Gastroesophageal sphincter (tissue), 4 donors: ENCODE measurements around the gene TMEM170B. TPM values are rescaled to one million over a fixed set of nuclear protein-coding genes. Genes with fewer than 3 reads are reported as not detected.
A peak's percentile ranks its signal among the peaks of the same experiment; 100 is the strongest.
"Not testable (repeated sequence)": the region's sequence is repeated elsewhere in the genome, so short reads cannot be mapped to it uniquely, and the experiment has no call there.

ENCODE experiments used
- ATAC-seq: fragments of 150-250 bp; one replicate; pipeline ENCODE4 v1.9.1; 2016; ENCODE audit warnings: mild to moderate bottlenecking, moderate library complexity
- H3K27ac ChIP-seq, 4 donors: fragments of 200-600 bp; sonication (generic) in 3 of 4; 1 replicate in 3 of 4; 2 replicates in 1 of 4; pipeline ENCODE4 v1.5.1; 2016 to 2019
- H3K27me3 ChIP-seq: fragments of 200-600 bp; sonication (generic); one replicate; pipeline ENCODE4 v1.5.1; 2019
- H3K36me3 ChIP-seq, 2 donors: fragments of 200-600 bp; sonication (generic); one replicate each; pipeline ENCODE4 v1.5.1; 2019; ENCODE audit warnings: control low read depth in 1 of 2
- H3K4me1 ChIP-seq, 3 donors: fragments of 200-600 bp; sonication (generic); 1 replicate in 2 of 3; 2 replicates in 1 of 3; pipeline ENCODE4 v1.5.1; 2016 to 2019; ENCODE audit warnings: control low read depth in 2 of 3
- H3K4me3 ChIP-seq, 2 donors: fragments of 200-600 bp; sonication (generic); one replicate each; pipeline ENCODE4 v1.5.1; 2019; ENCODE audit warnings: mild to moderate bottlenecking in 1 of 2, moderate library complexity in 1 of 2
- H3K9me3 ChIP-seq, 3 donors: fragments of 200-600 bp; sonication (generic); one replicate each; pipeline ENCODE4 v1.5.1; 2017 to 2019; ENCODE audit warnings: control low read depth in 2 of 3
- CTCF ChIP-seq, 4 experiments: fragments of 200-600 bp in 2 of 4; fragments of 450-650 bp in 2 of 4; sonication (generic) in 1 of 4; IDR thresholded peaks; one replicate each; pipeline ENCODE4 v1.5.1; 2017 to 2019; ENCODE audit warnings: antibody characterized with exemption in 4 of 4, mild to moderate bottlenecking in 2 of 4, moderate library complexity in 2 of 4
- EP300 ChIP-seq: sonication (generic); formaldehyde crosslinking; IDR thresholded peaks from one replicate; pipeline ENCODE4 v1.6.1; 2017; ENCODE audit warnings: antibody characterized with exemption, mild to moderate bottlenecking
- POLR2A ChIP-seq, 2 donors: fragments of 450-650 bp; IDR thresholded peaks; one replicate each; pipeline ENCODE4 v1.6.1; 2017; ENCODE audit warnings: antibody characterized with exemption in 2 of 2, mild to moderate bottlenecking in 2 of 2, moderate library complexity in 1 of 2
- POLR2AphosphoS5 ChIP-seq: sonication (generic); formaldehyde crosslinking; IDR thresholded peaks from one replicate; pipeline ENCODE4 v1.6.1; 2017; ENCODE audit warnings: antibody characterized with exemption
- WGBS, 2 donors: methylation state at CpG; one replicate each; pipeline ENCODE4 v1.1.5; 2018; ENCODE audit warnings: low coverage in 1 of 2; 5-methylcytosine and 5-hydroxymethylcytosine counted together
- total RNA-seq, 4 donors: library from RNA; depleted of rRNA; stranded (reverse); fragments of >200 nt; gene quantifications; one replicate each; pipeline ENCODE4 v1.1.0, GENCODE V29; 2016

The TMEM170B gene
- total RNA-seq, 4 donors from 2014 or later: 8.0 to 8.6 (median 8.3) TPM

GRCh38 chr6:11538819-11539468, 1.4 kb downstream of the TMEM170B start:
- WGBS, 2 donors: 32 to 46% methylated on average over 7 to 8 of the region's 8 CpGs
- Histone ChIP-seq H3K9me3 (no peaks in the 10 kb centered on the region), H3K27me3 (no peaks in the 10 kb centered on the region), H3K36me3 (no peaks in the 10 kb centered on the region), H3K4me1 (peaks cover 0 to 28% (median 0%) of the 10 kb centered on the region in 3 donors), H3K27ac (peak overlapping the region in 3 of 4 donors; percentile 86 to 91 (median 87)), H3K4me3 (peak overlapping the region; percentile 89)
- ATAC-seq: no peak
- no peak for TF ChIP-seq POLR2A (IDR thresholded peaks at IDR 0.05)
- no peak for TF ChIP-seq POLR2AphosphoS5
- TF ChIP-seq CTCF (IDR thresholded peaks at IDR 0.05): no peak
- TF ChIP-seq EP300: no peak

GRCh38 chr6:11542863-11543262, 5.3 kb downstream of the TMEM170B start:
- TF ChIP-seq EP300: no peak
- no peak for TF ChIP-seq CTCF (IDR thresholded peaks at IDR 0.05)
- no peak for TF ChIP-seq POLR2A (IDR thresholded peaks at IDR 0.05)
- TF ChIP-seq POLR2AphosphoS5: no peak
- Histone ChIP-seq H3K27ac (no peak overlapping the region), H3K9me3 (no peaks in the 10 kb centered on the region), H3K4me1 (peaks cover 0 to 24% (median 0%) of the 10 kb centered on the region in 3 donors), H3K4me3 (no peak overlapping the region), H3K27me3 (no peaks in the 10 kb centered on the region), H3K36me3 (no peaks in the 10 kb centered on the region)
- ATAC-seq: no peak
- WGBS, 2 donors: 86 to 96% methylated on average over 3 of the region's 3 CpGs

- H3K36me3 ChIP-seq: no peaks in the 10 kb centered on the region
- no peak for TF ChIP-seq POLR2AphosphoS5
- TF ChIP-seq CTCF (IDR thresholded peaks at IDR 0.05): no peak
- no peak for TF ChIP-seq POLR2A (IDR thresholded peaks at IDR 0.05)
- TF ChIP-seq EP300: no peak
- ATAC-seq: no peak
- H3K27me3 ChIP-seq: no peaks in the 10 kb centered on the region
- H3K27ac ChIP-seq: no peak overlapping the region
- H3K4me1 ChIP-seq: peaks cover 0 to 17% (median 0%) of the 10 kb centered on the region in 3 donors
- H3K9me3 ChIP-seq: no peaks in the 10 kb centered on the region
- 70 to 73% methylated on average over 4 of the region's 4 CpGs for WGBS, 2 donors
- H3K4me3 ChIP-seq: no peak overlapping the region
Measured at GRCh38 chr6:11543919-11544518, 6.5 kb downstream of the TMEM170B start.

GRCh38 chr6:11547846-11548245, 10.3 kb downstream of the TMEM170B start:
- not testable (repeated sequence) for ATAC-seq, H3K27ac ChIP-seq, H3K27me3 ChIP-seq, H3K36me3 ChIP-seq, H3K9me3 ChIP-seq, H3K4me1 ChIP-seq, H3K4me3 ChIP-seq

- not testable (repeated sequence) for H3K36me3 ChIP-seq, H3K27me3 ChIP-seq, H3K4me1 ChIP-seq, H3K4me3 ChIP-seq, H3K9me3 ChIP-seq, ATAC-seq, H3K27ac ChIP-seq
- WGBS, 2 donors: 90% methylated on average over 4 of the region's 4 CpGs
Measured at GRCh38 chr6:11548578-11548977, 11.0 kb downstream of the TMEM170B start.

GRCh38 chr6:11551053-11551452, 13.5 kb downstream of the TMEM170B start:
- Histone ChIP-seq H3K36me3 (no peaks in the 10 kb centered on the region), H3K27ac (no peak overlapping the region), H3K9me3 (no peaks in the 10 kb centered on the region), H3K4me3 (no peak overlapping the region), H3K27me3 (no peaks in the 10 kb centered on the region), H3K4me1 (no peaks in the 10 kb centered on the region)
- ATAC-seq: no peak
- TF ChIP-seq POLR2A (IDR thresholded peaks at IDR 0.05): no peak
- TF ChIP-seq POLR2AphosphoS5: no peak
- no peak for TF ChIP-seq EP300
- no peak for TF ChIP-seq CTCF (IDR thresholded peaks at IDR 0.05)
- 100% methylated on average over 1 of the region's 1 CpG; no CpG with 5 or more reads in 1 of the 2 donors for WGBS, 2 donors
